IPS-11a (cell line): ENCODE results near the gene CBL.
"Not testable (repeated sequence)": the region's sequence is repeated elsewhere in the genome, so short reads cannot be mapped to it uniquely, and the experiment has no call there.

Source experiments
- H3K4me3 ChIP-seq: one replicate; pipeline ENCODE4 v1.5.1; 2013; ENCODE audit warnings: low read depth, low read length, control low read depth

Gene CBL

DNA sequence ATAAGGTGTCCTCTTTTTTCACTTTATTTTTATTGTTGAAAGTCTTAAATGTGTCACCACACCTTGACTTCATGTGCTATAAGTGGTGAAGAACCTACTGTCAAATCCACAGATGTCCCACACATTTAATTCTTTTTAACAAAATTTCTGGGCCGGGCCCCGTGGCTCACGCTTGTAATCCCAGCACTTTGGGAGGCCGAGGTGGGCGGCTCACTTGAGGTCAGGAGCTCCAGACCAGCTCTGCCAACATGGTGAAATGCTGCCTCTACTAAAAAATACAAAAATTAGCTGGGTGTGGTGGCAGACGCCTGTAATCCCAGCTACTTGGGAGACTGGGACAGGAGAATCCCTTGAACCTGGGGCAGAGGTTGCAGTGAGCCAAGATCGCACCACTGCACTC, 3.0 kb downstream of the CBL start:
- no peak overlapping the region for H3K4me3 ChIP-seq

DNA sequence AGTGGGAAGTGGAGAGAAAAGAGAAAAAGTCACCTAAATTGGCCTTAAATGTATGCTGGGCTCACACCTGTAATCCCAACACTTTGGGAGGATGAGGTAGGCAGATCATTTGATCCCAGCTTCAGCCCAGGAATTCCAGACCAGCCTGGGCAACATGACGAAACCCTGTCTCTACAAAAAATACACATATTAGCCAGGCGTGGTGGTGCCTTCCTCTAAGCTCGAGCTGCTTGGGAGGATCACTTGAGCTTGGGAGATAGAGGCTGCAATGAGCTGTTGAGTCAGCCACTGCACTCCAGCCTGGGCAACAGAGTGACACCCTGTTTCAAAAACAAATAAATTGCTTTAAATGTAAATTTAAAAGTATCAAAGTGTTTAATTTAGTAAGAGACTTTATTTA, 3.9 kb downstream of the CBL start:
- no peak overlapping the region for H3K4me3 ChIP-seq

DNA sequence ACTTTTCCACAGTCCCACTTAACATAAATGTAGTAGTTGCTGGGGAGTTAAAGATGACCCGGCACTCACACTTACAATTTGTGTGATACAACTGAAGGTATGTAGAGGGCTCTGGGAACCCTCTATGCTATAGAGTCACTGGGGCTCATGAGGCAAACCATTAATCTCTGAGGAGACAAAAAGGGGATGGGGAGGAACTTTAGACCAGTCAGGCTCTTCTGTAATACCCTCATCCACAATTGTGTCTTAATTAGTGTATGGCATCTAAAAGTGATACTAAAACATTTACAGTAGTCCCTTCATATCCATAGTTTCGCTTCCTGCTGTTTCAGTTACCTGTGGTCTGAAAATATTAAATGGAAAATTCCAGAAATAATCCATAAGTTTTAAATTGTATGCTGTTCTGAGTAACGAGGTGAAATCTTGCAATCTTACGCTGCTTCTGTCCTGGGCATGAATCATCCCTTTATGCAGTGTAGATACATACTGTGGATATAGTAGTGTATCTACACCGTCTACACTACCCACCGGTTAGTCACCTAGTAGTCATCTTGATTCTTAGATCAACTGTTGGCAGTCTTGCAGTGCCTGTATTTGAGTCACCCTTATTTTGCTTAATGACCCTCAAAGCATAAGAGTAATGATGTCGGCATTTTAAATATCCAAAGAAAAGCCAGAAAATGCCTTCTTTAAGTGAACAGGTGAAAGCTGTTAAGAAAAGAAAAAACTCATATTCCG, 12.2 kb downstream of the CBL start:
- no peak overlapping the region for H3K4me3 ChIP-seq

GRCh38 chr11:119222308-119222707, 16.2 kb downstream of the CBL start:
- H3K4me3 ChIP-seq: no peak overlapping the region

GRCh38 chr11:119222891-119223290, 16.8 kb downstream of the CBL start:
- H3K4me3 ChIP-seq: no peak overlapping the region

GRCh38 chr11:119223856-119224255, 17.7 kb downstream of the CBL start:
- H3K4me3 ChIP-seq: no peak overlapping the region

GRCh38 chr11:119228535-119229287, 22.6 kb downstream of the CBL start:
- H3K4me3 ChIP-seq: not testable (repeated sequence)

DNA sequence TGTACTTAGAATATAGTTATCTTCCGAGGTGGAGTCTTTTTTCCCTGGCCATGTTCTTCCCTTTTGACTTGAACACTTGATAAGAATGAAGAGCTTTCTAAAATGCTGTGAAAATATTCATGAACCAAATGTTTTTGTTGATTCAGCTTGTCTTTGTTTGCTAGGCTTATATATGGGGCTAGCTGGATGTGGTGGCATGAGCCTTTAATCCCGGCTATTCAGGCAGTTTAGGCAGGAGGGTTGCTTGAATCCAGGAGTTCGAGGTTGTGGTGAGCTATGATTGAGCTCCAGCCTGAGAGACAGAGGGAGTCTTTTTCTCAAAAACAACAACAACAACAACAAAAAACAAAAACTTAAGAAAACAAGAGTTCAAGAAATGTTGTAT, 23.1 kb downstream of the CBL start:
- no peak overlapping the region for H3K4me3 ChIP-seq

GRCh38 chr11:119229741-119230140, 23.6 kb downstream of the CBL start:
- no peak overlapping the region for H3K4me3 ChIP-seq

GRCh38 chr11:119236490-119236889, 30.4 kb downstream of the CBL start:
- no peak overlapping the region for H3K4me3 ChIP-seq

GRCh38 chr11:119236891-119237290, 30.8 kb downstream of the CBL start:
- no peak overlapping the region for H3K4me3 ChIP-seq

GRCh38 chr11:119237515-119237914, 31.4 kb downstream of the CBL start:
- H3K4me3 ChIP-seq: no peak overlapping the region

GRCh38 chr11:119248750-119249670, 42.9 kb downstream of the CBL start:
- no peak overlapping the region for H3K4me3 ChIP-seq

GRCh38 chr11:119249671-119250010, 43.5 kb downstream of the CBL start:
- no peak overlapping the region for H3K4me3 ChIP-seq

GRCh38 chr11:119251114-119251513, 45.0 kb downstream of the CBL start:
- H3K4me3 ChIP-seq: no peak overlapping the region

DNA sequence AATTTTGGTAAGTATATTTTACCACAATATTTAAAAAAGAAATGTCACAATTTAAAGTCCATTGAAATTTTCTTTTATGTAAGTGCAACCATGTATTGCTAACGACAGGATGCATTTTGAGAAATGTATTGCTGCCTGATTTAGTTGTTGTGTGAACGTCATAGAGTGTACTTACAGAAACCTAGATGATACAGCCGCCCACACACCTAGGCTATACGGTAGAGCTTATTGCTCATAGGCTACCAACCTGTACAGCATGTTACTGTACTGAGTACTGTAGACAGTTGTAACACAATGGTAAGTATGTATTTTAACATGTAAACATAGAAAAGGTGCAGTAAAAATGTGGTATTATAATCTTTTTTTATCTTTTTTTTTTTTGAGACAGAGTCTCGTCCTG, 48.1 kb downstream of the CBL start:
- H3K4me3 ChIP-seq: no peak overlapping the region

DNA sequence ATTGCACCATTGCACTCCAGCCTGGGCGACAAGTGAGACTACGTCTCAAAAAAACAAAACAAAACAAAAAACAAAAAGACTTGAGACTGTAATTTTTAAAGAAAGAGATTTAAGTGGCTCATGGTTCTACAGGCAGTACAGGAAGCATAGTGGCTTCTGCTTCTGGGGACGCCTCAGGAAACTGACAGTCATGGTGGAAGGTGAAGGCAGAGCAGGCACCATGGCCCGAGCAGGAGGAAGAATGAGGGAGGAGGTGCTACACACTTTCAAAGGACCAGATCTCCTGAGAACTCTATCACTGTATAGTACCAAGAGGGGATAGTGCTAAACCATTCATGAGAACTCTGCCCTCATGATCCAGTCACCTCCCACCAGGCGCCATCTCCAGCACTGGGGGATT, 52.0 kb downstream of the CBL start:
- no peak overlapping the region for H3K4me3 ChIP-seq

DNA sequence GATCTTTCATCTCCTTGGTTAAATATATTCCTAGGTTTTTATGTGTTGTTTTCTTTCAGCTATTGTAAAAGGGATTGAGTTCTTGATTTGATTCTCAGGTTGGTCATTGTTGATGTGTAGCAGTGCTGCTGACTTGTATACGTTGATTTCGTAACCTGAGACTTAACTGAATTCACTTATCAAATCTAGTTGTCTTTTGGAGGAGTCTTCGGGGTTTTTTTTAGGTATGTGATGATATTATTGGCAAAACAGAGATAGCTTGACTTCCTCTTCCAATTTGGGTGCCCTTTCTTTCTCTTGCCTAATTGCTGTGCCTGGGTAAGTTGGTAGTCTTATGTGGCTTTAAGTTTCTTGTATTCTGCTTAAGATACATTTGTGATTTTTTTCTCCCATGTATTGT, 52.8 kb downstream of the CBL start:
- H3K4me3 ChIP-seq: no peak overlapping the region

GRCh38 chr11:119262668-119263351, 56.7 kb downstream of the CBL start:
- no peak overlapping the region for H3K4me3 ChIP-seq

DNA sequence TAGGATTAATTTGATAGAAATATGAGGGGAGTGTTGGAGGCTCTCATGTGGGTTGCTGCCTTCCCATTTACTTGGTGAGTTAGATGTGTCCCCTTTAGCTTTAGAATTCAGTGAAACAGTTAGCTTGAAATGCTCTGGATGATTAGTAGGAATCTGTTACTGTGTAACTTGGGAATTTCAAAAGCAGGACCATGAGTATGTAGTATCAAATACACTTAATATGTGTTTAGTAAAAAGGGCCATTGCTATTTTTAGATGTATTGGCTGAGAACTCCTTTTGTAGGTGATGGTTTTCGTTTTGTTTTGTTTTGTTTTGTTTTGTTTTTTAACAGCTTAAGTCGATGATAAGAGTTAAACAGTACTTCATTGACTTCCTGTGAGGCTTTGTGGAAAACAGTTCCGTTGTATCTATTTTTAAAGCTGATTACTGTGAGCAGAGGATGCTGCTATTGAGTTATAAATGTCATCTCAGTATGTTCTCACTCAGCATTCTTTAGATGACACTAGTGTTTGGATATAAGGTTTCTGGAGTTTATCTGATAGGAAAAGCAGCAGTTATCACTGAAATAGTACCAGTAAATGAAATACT, 57.3 kb downstream of the CBL start:
- H3K4me3 ChIP-seq: no peak overlapping the region

- no peak overlapping the region for H3K4me3 ChIP-seq
These were observed 59.9 kb downstream of the CBL start for GRCh38 chr11:119266063-119266462.
